Neural crest cell (in vitro differentiated cells): ENCODE results near the gene ASB15. TPM values are rescaled to one million over a fixed set of nuclear protein-coding genes. Genes with fewer than 3 reads are reported as not detected.

Experiments
- DNase-seq: peaks from one replicate; pipeline ENCODE4 v3.0.0; 2021; ENCODE audit warnings: low read depth, mixed read lengths, low spot score
- H3K27ac Mint-ChIP-seq: one replicate; pipeline ENCODE4 v1.8.0; 2021; ENCODE audit warnings: mild to moderate bottlenecking, mixed read lengths; ENCODE audit not compliant: unreplicated experiment
- H3K27me3 Mint-ChIP-seq: 2 replicates; pipeline ENCODE4 v1.8.0; 2021; ENCODE audit warnings: low read depth, mild to moderate bottlenecking, mixed read lengths
- H3K36me3 Mint-ChIP-seq: 2 replicates; pipeline ENCODE4 v1.8.0; 2021; ENCODE audit warnings: low read depth, mild to moderate bottlenecking, mixed read lengths
- H3K4me1 Mint-ChIP-seq: 2 replicates; pipeline ENCODE4 v1.8.0; 2021; ENCODE audit warnings: mixed read lengths
- H3K4me3 Mint-ChIP-seq: one replicate; pipeline ENCODE4 v1.8.0; 2021; ENCODE audit warnings: mild to moderate bottlenecking, mixed read lengths
- H3K9me3 Mint-ChIP-seq: 2 replicates; pipeline ENCODE4 v1.8.0; 2021; ENCODE audit warnings: mixed read lengths
- total RNA-seq: library from RNA; stranded (reverse); gene quantifications from 2 replicates; pipeline ENCODE4 v1.2.1, GENCODE V29; 2021
- TF ChIP-seq, protein P1 (sequence below): fragments of 200-600 bp; sonication (generic); conservative IDR thresholded peaks from 2 replicates; pipeline ENCODE4 v1.5.0; 2021; ENCODE audit warnings: antibody characterized with exemption, mild to moderate bottlenecking

ASB15 gene
- total RNA-seq, 1 donor from 2014 or later = not detected

GRCh38 chr7:123598657-123599056, 3.0 kb upstream of the ASB15 start:
- Mint-ChIP-seq H3K4me3 (no peak overlapping the region), H3K9me3 (no peaks in the 10 kb centered on the region), H3K36me3 (no peaks in the 10 kb centered on the region), H3K4me1 (peaks cover 12% of the 10 kb centered on the region), H3K27ac (no peak overlapping the region), H3K27me3 (no peaks in the 10 kb centered on the region)
- TF ChIP-seq, protein P1, sequence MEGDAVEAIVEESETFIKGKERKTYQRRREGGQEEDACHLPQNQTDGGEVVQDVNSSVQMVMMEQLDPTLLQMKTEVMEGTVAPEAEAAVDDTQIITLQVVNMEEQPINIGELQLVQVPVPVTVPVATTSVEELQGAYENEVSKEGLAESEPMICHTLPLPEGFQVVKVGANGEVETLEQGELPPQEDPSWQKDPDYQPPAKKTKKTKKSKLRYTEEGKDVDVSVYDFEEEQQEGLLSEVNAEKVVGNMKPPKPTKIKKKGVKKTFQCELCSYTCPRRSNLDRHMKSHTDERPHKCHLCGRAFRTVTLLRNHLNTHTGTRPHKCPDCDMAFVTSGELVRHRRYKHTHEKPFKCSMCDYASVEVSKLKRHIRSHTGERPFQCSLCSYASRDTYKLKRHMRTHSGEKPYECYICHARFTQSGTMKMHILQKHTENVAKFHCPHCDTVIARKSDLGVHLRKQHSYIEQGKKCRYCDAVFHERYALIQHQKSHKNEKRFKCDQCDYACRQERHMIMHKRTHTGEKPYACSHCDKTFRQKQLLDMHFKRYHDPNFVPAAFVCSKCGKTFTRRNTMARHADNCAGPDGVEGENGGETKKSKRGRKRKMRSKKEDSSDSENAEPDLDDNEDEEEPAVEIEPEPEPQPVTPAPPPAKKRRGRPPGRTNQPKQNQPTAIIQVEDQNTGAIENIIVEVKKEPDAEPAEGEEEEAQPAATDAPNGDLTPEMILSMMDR = no peak
- DNase-seq = no peak

DNA sequence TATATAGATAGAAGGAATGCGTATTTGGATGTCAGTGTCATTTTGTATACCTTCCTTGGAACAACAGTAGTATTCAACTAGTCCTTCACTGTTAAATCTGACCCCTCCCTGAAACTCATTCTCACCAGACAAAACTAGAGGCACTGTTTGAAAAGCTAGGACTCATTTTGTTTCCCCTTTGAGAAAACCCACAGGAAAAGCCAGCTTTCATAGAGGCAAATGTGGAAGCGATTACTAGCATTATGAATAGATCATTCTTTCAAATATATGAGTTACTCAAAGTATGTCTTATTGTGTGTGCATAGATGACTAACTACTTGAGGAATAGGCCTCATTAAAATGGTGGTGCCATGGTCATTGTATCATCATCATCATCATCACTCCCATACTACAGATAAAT, 1.9 kb upstream of the ASB15 start:
- Mint-ChIP-seq H3K4me3 (no peak overlapping the region), H3K4me1 (peaks cover 8% of the 10 kb centered on the region), H3K9me3 (no peaks in the 10 kb centered on the region), H3K27ac (no peak overlapping the region), H3K27me3 (no peaks in the 10 kb centered on the region), H3K36me3 (no peaks in the 10 kb centered on the region)
- no peak for DNase-seq
- TF ChIP-seq, protein P1 = no peak

GRCh38 chr7:123600876-123601275, 745 bp upstream of the ASB15 start:
- H3K9me3 Mint-ChIP-seq = no peaks in the 10 kb centered on the region
- no peaks in the 10 kb centered on the region for H3K27me3 Mint-ChIP-seq
- TF ChIP-seq, protein P1 = no peak
- no peak for DNase-seq
- H3K27ac Mint-ChIP-seq = no peak overlapping the region
- H3K4me1 Mint-ChIP-seq = no peaks in the 10 kb centered on the region
- H3K4me3 Mint-ChIP-seq = no peak overlapping the region
- no peaks in the 10 kb centered on the region for H3K36me3 Mint-ChIP-seq

DNA sequence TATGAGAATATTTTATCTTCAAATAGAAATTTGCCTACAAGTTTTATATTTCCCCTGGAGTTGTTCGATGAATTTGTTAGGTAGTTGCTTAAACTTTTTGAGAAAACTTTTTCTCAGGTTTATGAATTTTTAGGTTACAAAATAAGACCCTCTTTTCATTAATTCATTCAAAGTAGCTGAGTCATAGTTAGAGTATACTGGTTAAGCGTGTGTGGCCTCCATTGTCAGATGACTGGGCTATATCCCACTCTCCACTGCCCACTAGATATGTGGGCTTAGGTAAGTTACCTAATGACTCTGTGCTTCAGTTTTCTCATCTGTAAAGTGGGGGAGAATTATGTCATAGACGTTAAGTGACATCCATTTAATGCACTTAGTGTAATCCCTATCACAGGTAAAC, 1.0 kb downstream of the ASB15 start:
- Mint-ChIP-seq H3K27me3 (no peaks in the 10 kb centered on the region), H3K36me3 (no peaks in the 10 kb centered on the region), H3K9me3 (no peaks in the 10 kb centered on the region), H3K27ac (no peak overlapping the region), H3K4me1 (no peaks in the 10 kb centered on the region), H3K4me3 (no peak overlapping the region)
- no peak for DNase-seq
- TF ChIP-seq, protein P1 = no peak

DNA sequence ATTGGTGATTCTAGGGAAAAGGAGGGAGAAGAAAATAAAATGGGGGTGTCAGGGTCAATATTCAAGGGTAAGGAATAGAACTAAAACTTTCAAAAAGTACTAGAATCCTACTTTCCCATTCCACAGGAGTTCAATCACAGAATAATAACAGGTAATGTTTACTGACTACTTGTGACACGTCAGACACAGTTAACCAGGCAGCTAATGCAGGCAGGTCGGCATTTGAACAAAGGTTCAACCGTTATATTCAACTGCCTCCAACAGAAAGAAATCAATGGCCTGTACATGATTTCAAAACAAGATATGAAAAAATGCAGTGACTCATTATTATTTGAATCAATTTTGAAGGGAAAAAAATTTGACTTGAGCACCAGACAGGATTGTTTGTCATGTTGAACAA, 3.1 kb downstream of the ASB15 start:
- H3K4me3 Mint-ChIP-seq = no peak overlapping the region
- TF ChIP-seq, protein P1 = no peak
- no peak for DNase-seq
- no peaks in the 10 kb centered on the region for H3K9me3 Mint-ChIP-seq
- no peaks in the 10 kb centered on the region for H3K36me3 Mint-ChIP-seq
- H3K4me1 Mint-ChIP-seq = no peaks in the 10 kb centered on the region
- H3K27me3 Mint-ChIP-seq = no peaks in the 10 kb centered on the region
- no peak overlapping the region for H3K27ac Mint-ChIP-seq
